ENCODE measurements around the gene VSX1.

DNA sequence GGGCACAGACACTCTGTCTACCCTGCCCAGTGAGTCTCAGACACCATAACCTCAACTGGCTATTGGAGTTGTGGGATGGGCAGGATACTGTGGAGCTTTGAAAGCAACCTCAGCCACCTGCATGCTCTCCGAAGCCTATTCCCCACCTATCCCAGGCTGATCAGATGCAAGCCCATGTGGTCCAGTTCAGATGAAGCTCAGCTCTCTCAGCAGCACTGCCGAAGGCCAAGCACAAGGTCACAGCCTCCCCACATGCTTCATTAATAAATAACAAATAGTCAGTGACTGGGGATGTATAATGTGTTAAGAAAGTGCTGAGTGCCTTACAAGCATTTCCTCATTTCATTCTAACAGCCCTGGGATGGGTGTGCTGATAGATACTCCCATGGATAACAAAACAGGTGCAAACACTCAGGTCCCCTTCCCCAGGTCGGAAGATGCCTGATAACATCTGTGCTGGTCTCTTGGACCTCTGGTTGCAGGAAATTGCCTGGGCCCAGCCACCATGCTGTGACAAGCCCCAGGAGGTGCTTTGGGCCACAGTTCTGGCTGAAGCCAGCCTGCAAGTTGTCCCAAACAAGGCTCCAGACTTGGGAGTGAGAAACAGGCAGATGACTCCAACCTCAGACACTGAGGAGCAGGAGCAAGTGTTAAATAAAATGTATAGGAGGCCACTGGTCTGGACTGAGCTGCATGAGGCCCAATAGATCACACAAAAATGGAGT lies 27.7 kb downstream of the VSX1 start:
- TF ChIP-seq POLR2G (IDR thresholded peaks at IDR 0.05; ENCODE audit: low read depth, low read length) = no peak
- TF ChIP-seq NFRKB (IDR thresholded peaks at IDR 0.05; ENCODE audit: low read depth) = no peak
- no peak for TF ChIP-seq EGR1 (conservative IDR thresholded peaks at IDR 0.05)
- TF ChIP-seq ZNF436 (CRISPR knock-in tag; IDR thresholded peaks at IDR 0.05) = no peak
- TF ChIP-seq, protein P1, sequence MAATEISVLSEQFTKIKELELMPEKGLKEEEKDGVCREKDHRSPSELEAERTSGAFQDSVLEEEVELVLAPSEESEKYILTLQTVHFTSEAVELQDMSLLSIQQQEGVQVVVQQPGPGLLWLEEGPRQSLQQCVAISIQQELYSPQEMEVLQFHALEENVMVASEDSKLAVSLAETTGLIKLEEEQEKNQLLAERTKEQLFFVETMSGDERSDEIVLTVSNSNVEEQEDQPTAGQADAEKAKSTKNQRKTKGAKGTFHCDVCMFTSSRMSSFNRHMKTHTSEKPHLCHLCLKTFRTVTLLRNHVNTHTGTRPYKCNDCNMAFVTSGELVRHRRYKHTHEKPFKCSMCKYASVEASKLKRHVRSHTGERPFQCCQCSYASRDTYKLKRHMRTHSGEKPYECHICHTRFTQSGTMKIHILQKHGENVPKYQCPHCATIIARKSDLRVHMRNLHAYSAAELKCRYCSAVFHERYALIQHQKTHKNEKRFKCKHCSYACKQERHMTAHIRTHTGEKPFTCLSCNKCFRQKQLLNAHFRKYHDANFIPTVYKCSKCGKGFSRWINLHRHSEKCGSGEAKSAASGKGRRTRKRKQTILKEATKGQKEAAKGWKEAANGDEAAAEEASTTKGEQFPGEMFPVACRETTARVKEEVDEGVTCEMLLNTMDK (IDR thresholded peaks at IDR 0.05; ENCODE audit: borderline replicate concordance, insufficient read depth, low read depth, low read length, poor library complexity, severe bottlenecking) = no peak
- TF ChIP-seq, protein P2, sequence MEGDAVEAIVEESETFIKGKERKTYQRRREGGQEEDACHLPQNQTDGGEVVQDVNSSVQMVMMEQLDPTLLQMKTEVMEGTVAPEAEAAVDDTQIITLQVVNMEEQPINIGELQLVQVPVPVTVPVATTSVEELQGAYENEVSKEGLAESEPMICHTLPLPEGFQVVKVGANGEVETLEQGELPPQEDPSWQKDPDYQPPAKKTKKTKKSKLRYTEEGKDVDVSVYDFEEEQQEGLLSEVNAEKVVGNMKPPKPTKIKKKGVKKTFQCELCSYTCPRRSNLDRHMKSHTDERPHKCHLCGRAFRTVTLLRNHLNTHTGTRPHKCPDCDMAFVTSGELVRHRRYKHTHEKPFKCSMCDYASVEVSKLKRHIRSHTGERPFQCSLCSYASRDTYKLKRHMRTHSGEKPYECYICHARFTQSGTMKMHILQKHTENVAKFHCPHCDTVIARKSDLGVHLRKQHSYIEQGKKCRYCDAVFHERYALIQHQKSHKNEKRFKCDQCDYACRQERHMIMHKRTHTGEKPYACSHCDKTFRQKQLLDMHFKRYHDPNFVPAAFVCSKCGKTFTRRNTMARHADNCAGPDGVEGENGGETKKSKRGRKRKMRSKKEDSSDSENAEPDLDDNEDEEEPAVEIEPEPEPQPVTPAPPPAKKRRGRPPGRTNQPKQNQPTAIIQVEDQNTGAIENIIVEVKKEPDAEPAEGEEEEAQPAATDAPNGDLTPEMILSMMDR (IDR thresholded peaks at IDR 0.05 in 2 of 3, conservative IDR thresholded peaks at IDR 0.05 in 1 of 3; ENCODE audit: insufficient read depth in 2 of 3, low read depth in 1 of 3, low read length in 3 of 3) = no peak
- TF ChIP-seq CEBPB (tag; IDR thresholded peaks at IDR 0.05) = no peak
- TF ChIP-seq SPI1 (IDR thresholded peaks at IDR 0.05; ENCODE audit: borderline replicate concordance, low read depth, low read length) = no peak
- TF ChIP-seq NFYB (IDR thresholded peaks at IDR 0.05; ENCODE audit: extremely low read depth, insufficient read length) = no peak
- no peak for TF ChIP-seq ZBTB1 (CRISPR knock-in tag; IDR thresholded peaks at IDR 0.05; ENCODE audit: borderline replicate concordance, low read depth)
- no peak for TF ChIP-seq NR2C2 (CRISPR knock-in tag; IDR thresholded peaks at IDR 0.05)
- no peak for TF ChIP-seq NR2C2 (tag; IDR thresholded peaks at IDR 0.05)
- TF ChIP-seq TAF1 (IDR thresholded peaks at IDR 0.05; ENCODE audit: control insufficient read depth, extremely low read depth, insufficient read depth, low read length, severe bottlenecking) = no peak
- no peak for TF ChIP-seq ZNF384 (IDR thresholded peaks at IDR 0.05; ENCODE audit: low read depth, low read length)

Measured in K562 (cell line).